K562 (cell line): ENCODE measurements around the gene CTDNEP1. TPM values are rescaled to one million over a fixed set of nuclear protein-coding genes. Genes with fewer than 3 reads are reported as not detected.

Source experiments
- ATAC-seq: fragments of 200-7000 bp; cut with Tn5 transposase; 3 replicates; pipeline ENCODE4 v1.9.1; 2020; ENCODE audit warnings: moderate library complexity
- BruUV-seq: library from RNA; stranded (reverse); fragments of 400-500 nt; replicated peaks from 2 replicates; lab custom pipeline; 2021; lab: Mats Ljungman, UMichigan
- CTCF ChIA-PET: fragments of 300-600 bp; formaldehyde crosslinking; extraction: SDS; loops from one replicate; lab custom pipeline; 2021; ENCODE audit warnings: low intra/inter-chr PET ratio; lab: Yijun Ruan, JAX
- POLR2A ChIA-PET: fragments of 300-600, 350-650 bp; sonication (Branson Sonifier 250); formaldehyde crosslinking; extraction: SDS; loops from one replicate; lab custom pipeline; 2021; ENCODE audit warnings: antibody characterized with exemption, inconsistent platforms; lab: Yijun Ruan, JAX
- DNase-seq, 4 experiments: peaks; one replicate each; pipeline versions ENCODE4 v3.0.0 to v3.0.0-alpha.2; 2011 to 2018; ENCODE audit warnings: low spot score in 3 of 4, mixed read lengths in 3 of 4; ENCODE audit errors: extremely low read depth in 1 of 4
- FAIRE-seq: peaks from 2 replicates; lab custom pipeline; 2011; peaks lifted over from hg19 to GRCh38; lab: Jason Lieb, UNC
- H2AFZ ChIP-seq: 2 replicates; pipeline ENCODE4 v1.6.0; 2011; ENCODE audit warnings: low read depth, low read length, control low read depth, inconsistent platforms
- H3K27ac ChIP-seq: fragments of 200-600 bp; 3 replicates; pipeline ENCODE4 v1.8.0; 2011; ENCODE audit warnings: low read depth, mild to moderate bottlenecking, control low read depth, inconsistent platforms, low read length, moderate library complexity, mixed read lengths; ENCODE audit errors: extremely low read depth
- H3K27me3 ChIP-seq, 2 experiments: fragments of 300-600 bp in 1 of 2; 2 replicates in 1 of 2; 3 replicates in 1 of 2; pipeline versions ENCODE4 v1.6.0 to v1.8.0; 2011; ENCODE audit warnings: inconsistent platforms in 2 of 2, low read length in 2 of 2, mild to moderate bottlenecking in 1 of 2, mixed read lengths in 1 of 2, moderate library complexity in 1 of 2; ENCODE audit not compliant: control insufficient read depth in 2 of 2, insufficient read depth in 2 of 2
- H3K36me3 ChIP-seq: fragments of 300-600 bp; 3 replicates; pipeline ENCODE4 v1.8.0; 2011; ENCODE audit warnings: mild to moderate bottlenecking, low read length, inconsistent platforms; ENCODE audit not compliant: control insufficient read depth, insufficient read depth
- H3K4me1 ChIP-seq, 2 experiments: fragments of 200-600 bp in 1 of 2; replicated peaks in 1 of 2; 2 replicates in 1 of 2; 3 replicates in 1 of 2; pipeline versions ENCODE4 v1.5.1 to v1.8.0; 2011; ENCODE audit warnings: inconsistent platforms in 2 of 2, low read length in 2 of 2, mild to moderate bottlenecking in 1 of 2, mixed read lengths in 1 of 2, moderate library complexity in 1 of 2; ENCODE audit not compliant: control insufficient read depth in 2 of 2, insufficient read depth in 2 of 2
- H3K4me2 ChIP-seq: 2 replicates; pipeline ENCODE4 v1.6.1; 2011; ENCODE audit warnings: low read length, control low read depth, inconsistent platforms, mixed read lengths; ENCODE audit not compliant: insufficient read depth
- H3K4me3 ChIP-seq: fragments of 200-600 bp; sonication (generic), shearing (Covaris generic); 2 replicates; pipeline ENCODE4 v1.5.1; 2016; ENCODE audit warnings: control low read depth, inconsistent platforms
- H3K79me2 ChIP-seq: fragments of 200-600 bp; 3 replicates; pipeline ENCODE4 v1.8.0; 2011; ENCODE audit warnings: low read length, inconsistent platforms; ENCODE audit not compliant: control insufficient read depth, insufficient read depth
- H3K9ac ChIP-seq, 2 experiments: 2 replicates each; pipeline versions ENCODE4 v1.6.0 to v1.6.1; 2011; ENCODE audit warnings: low read depth in 2 of 2, low read length in 2 of 2, control low read depth in 1 of 2, inconsistent platforms in 1 of 2, mild to moderate bottlenecking in 1 of 2, mixed read lengths in 1 of 2; ENCODE audit not compliant: insufficient read depth in 1 of 2
- H3K9me1 ChIP-seq: one replicate; pipeline ENCODE4 v1.6.0; 2011; ENCODE audit warnings: inconsistent platforms, mild to moderate bottlenecking, low read length, moderate library complexity; ENCODE audit not compliant: control insufficient read depth, insufficient read depth
- H3K9me3 ChIP-seq: replicated peaks from 2 replicates; pipeline ENCODE4 v1.5.1; 2011; ENCODE audit warnings: low read depth, low read length, inconsistent platforms; ENCODE audit not compliant: control insufficient read depth, insufficient read depth
- H4K20me1 ChIP-seq: replicated peaks from 2 replicates; pipeline ENCODE4 v1.6.1; 2011; ENCODE audit warnings: low read length, inconsistent platforms, mixed read lengths; ENCODE audit not compliant: control insufficient read depth, insufficient read depth
- POLR2G ChIP-seq: fragments of 200-400 bp; formaldehyde crosslinking; IDR thresholded peaks from 2 replicates; pipeline ENCODE4 v1.6.1; 2017; ENCODE audit warnings: low read depth, mild to moderate bottlenecking, antibody characterized with exemption, low read length, moderate library complexity
- RBFOX2 ChIP-seq: fragments of 200-400 bp; formaldehyde crosslinking; IDR thresholded peaks from 2 replicates; pipeline ENCODE4 v1.6.1; 2017; ENCODE audit warnings: low read depth, mild to moderate bottlenecking, low read length, moderate library complexity
- WGBS: fragments of 100-300 bp; shearing (Covaris generic); methylation state at CpG from one replicate; pipeline ENCODE4 v1.1.6; 2016; ENCODE audit warnings: low coverage, mixed read lengths; ENCODE audit not compliant: insufficient coverage; ENCODE audit errors: missing lambda C conversion rate; 5-methylcytosine and 5-hydroxymethylcytosine counted together
- in situ Hi-C: fragments of 300-500 bp; cut with MboI; formaldehyde crosslinking; loops from 4 replicates; pipeline ENCODE4 v1.15.0; 2018; ENCODE audit warnings: inconsistent platforms, mixed read lengths
- intact Hi-C: fragments of 100-400 bp; cut with micrococcal nuclease; formaldehyde crosslinking; loops from 2 replicates; pipeline ENCODE4 v1.14.2; 2022
- polyA plus RNA-seq, 8 experiments: library from polyadenylated mRNA; depleted of rRNA in 4 of 8; stranded (reverse) in 5 of 8; unstranded in 3 of 8; fragments of >200 nt; fragmentation: Nextera tagmentation in 2 of 8; fragmentation: Illumina TruSeq in 1 of 8; extraction: Ambion mirVana in 2 of 8; extraction: Trizol in 1 of 8; gene quantifications; 2 replicates each; pipeline versions ENCODE4 v1.2.1 to v1.2.3, GENCODE V29; 2011 to 2014; ENCODE audit warnings: inconsistent platforms in 1 of 8, missing spikeins in 1 of 8
- total RNA-seq, 7 experiments: library from RNA; depleted of rRNA in 6 of 7; stranded (reverse); fragments of >200 nt in 6 of 7; fragmentation: Illumina TruSeq in 2 of 7; extraction: Trizol in 2 of 7; gene quantifications; 2 replicates each; pipeline versions ENCODE4 v1.2.1 to v1.2.3, GENCODE V29; 2011 to 2021; ENCODE audit warnings: low replicate concordance in 1 of 7
- TF ChIP-seq, protein P1 (sequence below), 2 experiments: IDR thresholded peaks; 2 replicates each; pipeline ENCODE4 v1.6.1; 2011; ENCODE audit warnings: borderline replicate concordance in 1 of 2, control low read depth in 1 of 2, low read depth in 1 of 2, low read length in 1 of 2, mild to moderate bottlenecking in 1 of 2, mixed read lengths in 1 of 2, moderate library complexity in 1 of 2; ENCODE audit not compliant: insufficient read depth in 1 of 2, insufficient read length in 1 of 2, poor library complexity in 1 of 2, severe bottlenecking in 1 of 2; ENCODE audit errors: extremely low read depth in 1 of 2

Gene CTDNEP1
- total and polyA plus RNA-seq, 9 of the 15 experiments (the other 6 are each of a cell fraction or from before 2014, with no cell fraction given): 10.7 to 150 (median 28.5) TPM

DNA sequence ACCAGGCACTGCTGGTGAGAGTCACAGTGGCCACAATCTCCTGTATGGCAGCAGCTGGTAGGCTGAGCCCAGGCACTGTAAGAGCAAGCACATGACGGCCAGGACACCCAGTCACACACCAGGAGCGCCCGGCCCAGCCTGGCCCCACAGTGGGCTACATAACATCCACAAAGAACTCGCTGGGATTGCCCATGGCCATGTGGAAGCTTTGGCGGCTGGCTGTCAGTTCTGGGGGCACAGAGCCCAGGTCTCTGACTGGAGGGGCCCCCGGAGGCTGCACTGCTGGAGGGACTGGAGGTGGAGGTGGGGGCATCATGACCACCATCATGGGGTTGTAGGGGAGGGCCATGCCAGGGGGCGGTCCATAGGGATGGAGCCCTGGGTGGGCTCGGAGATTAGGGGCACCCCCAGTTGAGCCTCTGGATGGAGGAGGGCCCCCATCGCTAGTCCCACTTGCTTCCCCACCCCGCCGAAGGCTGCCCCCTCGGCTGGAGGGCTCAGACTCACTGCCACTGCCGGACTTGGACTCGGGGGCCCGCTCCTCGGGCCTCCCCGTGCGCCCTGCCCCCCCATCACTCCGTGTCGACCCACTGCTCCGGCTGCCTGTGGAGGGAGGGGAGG, 25.7 kb downstream of the CTDNEP1 start:
- no peak overlapping the region for H3K9ac ChIP-seq
- WGBS: 87% methylated on average over 7 of the region's 21 CpGs
- intact Hi-C loops: no loop called here
- FAIRE-seq (no peak), ATAC-seq (no peak), DNase-seq (no peak)
- H3K27ac ChIP-seq: no peak overlapping the region
- H3K9me1 ChIP-seq: peaks cover 3% of the 10 kb centered on the region
- BruUV-seq: no TSS peak
- H3K36me3 ChIP-seq: peaks cover 99% of the 10 kb centered on the region; the same call in 2 of the 3 replicates
- peaks cover 6 to 37% of the 10 kb centered on the region in 2 experiments; a peak in 4 of 5 replicates for H3K4me1 ChIP-seq
- peaks cover 14% of the 10 kb centered on the region for H3K79me2 ChIP-seq
- peaks cover 4% of the 10 kb centered on the region for H4K20me1 ChIP-seq
- TF ChIP-seq POLR2G (peak; percentile 58), RBFOX2 (peak; percentile 55)
- TF ChIP-seq, protein P1, sequence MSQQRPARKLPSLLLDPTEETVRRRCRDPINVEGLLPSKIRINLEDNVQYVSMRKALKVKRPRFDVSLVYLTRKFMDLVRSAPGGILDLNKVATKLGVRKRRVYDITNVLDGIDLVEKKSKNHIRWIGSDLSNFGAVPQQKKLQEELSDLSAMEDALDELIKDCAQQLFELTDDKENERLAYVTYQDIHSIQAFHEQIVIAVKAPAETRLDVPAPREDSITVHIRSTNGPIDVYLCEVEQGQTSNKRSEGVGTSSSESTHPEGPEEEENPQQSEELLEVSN (IDR thresholded peaks at IDR 0.05; ENCODE audit: borderline replicate concordance in 1 of 2, extremely low read depth in 1 of 2, insufficient read depth in 1 of 2, insufficient read length in 1 of 2, low read depth in 1 of 2, low read length in 1 of 2, poor library complexity in 1 of 2, severe bottlenecking in 1 of 2): no peak
- no peaks in the 10 kb centered on the region for H3K9me3 ChIP-seq
- ChIA-PET CTCF (no interaction called here), POLR2A (interaction anchor here (0.8 to 7.7 kb wide), 2 partner anchors 9 to 39 kb away, joined by 3 to 73 read pairs; partner anchors contain the start of gene DVL2)
- H3K4me3 ChIP-seq: no peak overlapping the region
- H2AFZ ChIP-seq: no peak overlapping the region
- no peaks in the 10 kb centered on the region for H3K27me3 ChIP-seq
- in situ Hi-C loops: no loop called here
- H3K4me2 ChIP-seq: no peak overlapping the region
